GM12891 (cell line): ENCODE data around the gene SIVA1.

Experiments used
- POLR2A ChIP-seq: IDR thresholded peaks from 2 replicates; pipeline ENCODE4 v1.6.1; 2011; ENCODE audit warnings: low read depth, low read length, control low read depth
- POLR2AphosphoS5 ChIP-seq: IDR thresholded peaks from 2 replicates; pipeline ENCODE4 v1.6.1; 2011; ENCODE audit warnings: low read depth, low read length, control low read depth
- SPI1 ChIP-seq: IDR thresholded peaks from 2 replicates; pipeline ENCODE4 v1.6.1; 2011; ENCODE audit warnings: low read depth, low read length, control low read depth
- TAF1 ChIP-seq: IDR thresholded peaks from 2 replicates; pipeline ENCODE4 v1.6.1; 2011; ENCODE audit warnings: low read depth, low read length, control low read depth

- TF ChIP-seq POLR2A = no peak
- no peak for TF ChIP-seq SPI1
- TF ChIP-seq POLR2AphosphoS5 = no peak
- TF ChIP-seq TAF1 = no peak
These were observed 18.4 kb downstream of the SIVA1 start for GRCh38 chr14:104771374-104771773.
